ENCODE data around the gene GPATCH1. TPM values are rescaled to one million over a fixed set of nuclear protein-coding genes. Genes with fewer than 3 reads are reported as not detected.

Gene GPATCH1
- total RNA-seq, 2 donors from 2014 or later: 10.4 to 10.7 TPM

DNA sequence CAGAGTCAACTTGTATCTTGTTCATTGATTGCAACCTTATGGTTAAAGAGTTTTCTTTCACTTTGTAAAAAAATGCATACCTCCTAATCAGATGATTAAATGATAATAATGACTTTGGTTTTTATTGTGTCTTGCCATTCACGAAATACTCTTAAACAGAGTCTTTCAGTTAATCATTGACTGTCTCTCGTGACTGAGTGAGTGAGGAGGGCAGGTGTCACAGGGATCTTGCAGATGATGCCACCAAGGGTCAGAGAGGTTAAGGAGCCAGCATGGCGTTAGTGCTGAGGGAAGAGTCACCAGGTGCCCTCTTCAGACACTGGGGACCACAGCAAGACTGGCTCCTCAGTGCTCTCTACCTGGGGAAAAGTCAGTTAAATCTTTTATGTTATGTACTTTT lies 8.0 kb downstream of the GPATCH1 start:
- Mint-ChIP-seq H3K36me3 (ENCODE audit: low read depth) (peaks cover 67% of the 10 kb centered on the region), H3K27ac (no peak overlapping the region), H3K4me1 (peaks cover 4% of the 10 kb centered on the region), H3K4me3 (no peak overlapping the region), H3K27me3 (no peaks in the 10 kb centered on the region), H3K9me3 (no peaks in the 10 kb centered on the region)
- no peak for ATAC-seq (replicated peaks)

DNA sequence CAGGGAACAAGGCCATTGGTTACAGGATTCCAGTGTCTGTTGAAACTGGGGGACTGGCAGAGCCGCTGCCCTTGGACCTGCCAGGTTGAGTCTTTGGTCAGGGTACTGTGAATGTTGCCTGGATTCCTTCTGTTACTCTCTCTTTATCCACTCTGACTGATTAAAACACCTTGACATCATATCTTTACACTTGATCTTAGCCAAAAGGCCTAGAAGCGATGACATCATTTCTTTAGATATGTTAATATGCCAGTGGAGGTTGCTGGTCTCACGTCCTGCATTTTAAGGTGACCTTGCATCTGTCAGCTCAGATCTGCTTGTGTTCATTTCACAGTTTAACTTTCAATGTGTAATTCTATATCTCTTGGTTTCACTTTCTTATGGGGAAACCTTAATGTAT lies 9.2 kb downstream of the GPATCH1 start:
- H3K9me3 Mint-ChIP-seq: no peaks in the 10 kb centered on the region
- H3K4me3 Mint-ChIP-seq: no peak overlapping the region
- ATAC-seq (replicated peaks): no peak
- peaks cover 79% of the 10 kb centered on the region for H3K36me3 Mint-ChIP-seq (ENCODE audit: low read depth)
- H3K27ac Mint-ChIP-seq: no peak overlapping the region
- no peaks in the 10 kb centered on the region for H3K27me3 Mint-ChIP-seq
- H3K4me1 Mint-ChIP-seq: peaks cover 4% of the 10 kb centered on the region

DNA sequence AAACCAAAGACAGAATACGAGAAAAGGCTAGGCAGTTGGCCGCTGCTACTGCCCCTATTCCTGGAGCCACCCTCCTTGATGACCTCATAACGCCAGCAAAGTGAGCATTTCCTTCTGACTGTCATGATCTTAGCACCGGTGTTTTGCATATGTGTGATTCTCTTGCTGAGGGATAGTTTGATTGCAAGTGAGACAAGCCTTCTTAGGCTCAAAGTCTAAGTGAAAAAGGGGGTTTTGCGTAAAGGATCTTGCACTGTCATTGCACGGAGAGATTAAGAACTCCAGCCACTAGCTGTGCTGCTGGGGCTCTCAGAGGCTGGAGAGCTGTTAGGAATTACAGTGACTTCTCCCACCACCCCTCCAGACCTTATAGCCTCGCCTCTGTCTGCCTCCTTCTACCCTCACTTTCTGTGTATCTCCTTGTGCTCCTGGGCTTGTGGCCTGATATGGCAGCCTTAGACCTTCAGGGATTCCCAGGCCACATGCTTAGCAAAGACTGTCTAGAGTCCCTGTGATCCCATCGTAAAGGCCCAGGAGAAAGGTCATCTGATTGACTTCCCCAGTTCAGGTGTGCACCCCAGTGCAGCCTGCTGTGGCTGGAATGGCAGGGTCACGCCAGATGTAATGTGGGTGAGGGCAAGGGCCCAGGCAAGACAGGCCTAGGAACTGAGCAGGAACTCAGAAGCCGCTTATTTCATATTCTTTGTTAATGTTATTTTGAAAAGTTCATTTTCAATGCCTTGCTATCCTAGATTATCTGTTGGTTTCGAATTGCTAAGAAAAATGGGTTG lies 12.6 kb downstream of the GPATCH1 start:
- no peak for ATAC-seq (replicated peaks)
- H3K27me3 Mint-ChIP-seq: no peaks in the 10 kb centered on the region
- H3K4me3 Mint-ChIP-seq: no peak overlapping the region
- H3K36me3 Mint-ChIP-seq (ENCODE audit: low read depth): peaks cover 100% of the 10 kb centered on the region
- H3K4me1 Mint-ChIP-seq: peaks cover 9% of the 10 kb centered on the region
- no peaks in the 10 kb centered on the region for H3K9me3 Mint-ChIP-seq
- H3K27ac Mint-ChIP-seq: no peak overlapping the region

GRCh38 chr19:33094436-33095067 lies 13.6 kb downstream of the GPATCH1 start:
- Mint-ChIP-seq H3K36me3 (ENCODE audit: low read depth) (peaks cover 100% of the 10 kb centered on the region), H3K27ac (no peak overlapping the region), H3K27me3 (no peaks in the 10 kb centered on the region), H3K4me1 (peaks cover 5% of the 10 kb centered on the region), H3K4me3 (no peak overlapping the region), H3K9me3 (no peaks in the 10 kb centered on the region)
- no peak for ATAC-seq (replicated peaks)

DNA sequence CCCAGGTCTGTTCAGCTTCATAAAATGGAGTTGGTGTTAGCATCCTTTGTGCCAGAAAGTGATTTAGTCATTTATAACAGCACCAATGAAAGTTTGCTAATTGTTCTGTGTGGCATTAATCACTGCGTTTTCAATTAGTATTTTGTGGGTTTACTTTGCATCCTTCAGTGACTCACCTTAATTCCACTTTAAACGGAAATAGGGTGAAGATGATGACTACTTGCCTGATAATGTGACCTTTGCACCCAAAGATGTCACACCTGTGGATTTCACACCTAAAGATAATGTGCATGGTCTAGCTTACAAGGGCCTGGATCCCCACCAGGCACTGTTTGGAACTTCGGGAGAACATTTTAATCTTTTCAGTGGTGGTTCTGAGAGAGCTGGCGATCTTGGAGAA lies 15.0 kb downstream of the GPATCH1 start:
- H3K4me1 Mint-ChIP-seq: peaks cover 5% of the 10 kb centered on the region
- H3K27me3 Mint-ChIP-seq: no peaks in the 10 kb centered on the region
- peaks cover 100% of the 10 kb centered on the region for H3K36me3 Mint-ChIP-seq (ENCODE audit: low read depth)
- no peak overlapping the region for H3K27ac Mint-ChIP-seq
- H3K4me3 Mint-ChIP-seq: no peak overlapping the region
- no peaks in the 10 kb centered on the region for H3K9me3 Mint-ChIP-seq
- peak; percentile 46 for ATAC-seq (replicated peaks)

GRCh38 chr19:33098055-33098534 lies 17.1 kb downstream of the GPATCH1 start:
- no peaks in the 10 kb centered on the region for H3K27me3 Mint-ChIP-seq
- ATAC-seq (replicated peaks): no peak
- H3K9me3 Mint-ChIP-seq: no peaks in the 10 kb centered on the region
- H3K27ac Mint-ChIP-seq: no peak overlapping the region
- H3K4me1 Mint-ChIP-seq: peaks cover 5% of the 10 kb centered on the region
- peaks cover 100% of the 10 kb centered on the region for H3K36me3 Mint-ChIP-seq (ENCODE audit: low read depth)
- no peak overlapping the region for H3K4me3 Mint-ChIP-seq

GRCh38 chr19:33100894-33101644 lies 20.1 kb downstream of the GPATCH1 start:
- Mint-ChIP-seq H3K4me1 (peaks cover 3% of the 10 kb centered on the region), H3K4me3 (no peak overlapping the region), H3K27ac (peak overlapping the region; percentile 20), H3K27me3 (no peaks in the 10 kb centered on the region), H3K36me3 (ENCODE audit: low read depth) (peaks cover 91% of the 10 kb centered on the region), H3K9me3 (no peaks in the 10 kb centered on the region)
- no peak for ATAC-seq (replicated peaks)

DNA sequence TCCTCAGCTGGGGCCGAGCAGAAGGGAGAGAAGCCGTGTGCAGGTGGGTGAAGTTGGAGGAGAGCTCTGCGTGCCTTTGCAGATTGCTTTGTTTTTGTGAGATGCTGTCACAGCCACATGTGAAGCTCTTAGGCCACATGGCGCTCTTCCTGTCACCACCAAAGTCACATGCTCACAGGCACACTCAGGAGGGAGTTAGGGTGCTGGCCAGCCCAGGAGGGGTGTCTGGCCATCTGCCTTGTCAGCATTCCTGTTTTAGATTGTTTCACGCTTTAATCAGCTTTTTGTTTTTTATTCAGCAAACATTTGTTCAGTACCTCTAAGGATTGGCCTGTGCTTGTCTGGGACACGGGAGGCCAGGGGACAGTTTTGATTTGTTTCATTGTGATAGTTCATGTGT lies 21.9 kb downstream of the GPATCH1 start:
- no peaks in the 10 kb centered on the region for H3K27me3 Mint-ChIP-seq
- H3K36me3 Mint-ChIP-seq (ENCODE audit: low read depth): peaks cover 89% of the 10 kb centered on the region
- no peaks in the 10 kb centered on the region for H3K4me1 Mint-ChIP-seq
- peak overlapping the region; percentile 36 for H3K27ac Mint-ChIP-seq
- ATAC-seq (replicated peaks): no peak
- H3K9me3 Mint-ChIP-seq: no peaks in the 10 kb centered on the region
- H3K4me3 Mint-ChIP-seq: no peak overlapping the region

GRCh38 chr19:33108161-33108560 lies 27.2 kb downstream of the GPATCH1 start:
- peaks cover 4% of the 10 kb centered on the region for H3K4me1 Mint-ChIP-seq
- ATAC-seq (replicated peaks): no peak
- no peak overlapping the region for H3K27ac Mint-ChIP-seq
- H3K36me3 Mint-ChIP-seq (ENCODE audit: low read depth): peaks cover 82% of the 10 kb centered on the region
- H3K9me3 Mint-ChIP-seq: no peaks in the 10 kb centered on the region
- no peak overlapping the region for H3K4me3 Mint-ChIP-seq
- H3K27me3 Mint-ChIP-seq: no peaks in the 10 kb centered on the region

DNA sequence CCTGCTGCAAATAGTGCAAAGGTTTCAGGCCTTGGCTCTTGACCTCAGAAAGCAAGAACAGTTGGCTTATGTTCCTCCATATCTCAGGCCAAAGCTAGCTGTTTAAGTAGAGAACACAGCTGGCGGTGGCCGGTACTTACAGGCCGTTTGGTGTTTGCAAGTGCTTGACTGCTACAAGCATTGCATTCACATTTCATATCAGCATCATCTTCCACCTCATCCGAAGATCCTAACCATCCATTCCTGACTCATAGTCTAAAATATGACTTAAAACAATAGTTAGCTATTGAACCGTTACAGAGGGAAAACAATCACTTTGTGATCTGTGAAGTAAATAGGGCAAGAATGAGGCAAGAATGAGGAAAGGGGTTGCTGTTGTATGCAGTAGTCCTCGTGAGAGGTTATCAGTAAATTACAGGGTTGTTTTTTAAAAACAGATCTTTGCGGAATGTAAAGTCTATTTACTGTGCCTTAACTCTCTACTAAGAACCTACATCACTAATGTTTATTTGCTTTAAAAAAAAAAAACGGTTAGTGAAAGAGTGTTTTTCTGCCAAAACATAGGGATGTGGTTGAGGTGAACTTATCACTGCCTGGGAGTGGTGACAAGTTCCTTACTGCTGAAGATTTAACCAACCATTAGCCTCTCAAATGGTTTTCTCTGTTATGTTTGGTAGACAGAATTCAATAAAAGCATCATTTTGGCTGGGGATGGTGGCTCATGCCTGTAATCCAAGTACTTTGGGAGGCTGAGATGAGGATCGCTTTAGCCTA lies 29.3 kb downstream of the GPATCH1 start:
- ATAC-seq (replicated peaks): no peak
- Mint-ChIP-seq H3K4me1 (peaks cover 4% of the 10 kb centered on the region), H3K27ac (peak overlapping the region; percentile 48), H3K4me3 (no peak overlapping the region), H3K27me3 (no peaks in the 10 kb centered on the region), H3K9me3 (no peaks in the 10 kb centered on the region), H3K36me3 (ENCODE audit: low read depth) (peaks cover 84% of the 10 kb centered on the region)

- no peak overlapping the region for H3K27ac Mint-ChIP-seq
- peaks cover 4% of the 10 kb centered on the region for H3K4me1 Mint-ChIP-seq
- no peak for ATAC-seq (replicated peaks)
- no peak overlapping the region for H3K4me3 Mint-ChIP-seq
- H3K27me3 Mint-ChIP-seq: no peaks in the 10 kb centered on the region
- H3K36me3 Mint-ChIP-seq (ENCODE audit: low read depth): peaks cover 92% of the 10 kb centered on the region
- no peaks in the 10 kb centered on the region for H3K9me3 Mint-ChIP-seq
Observed at GRCh38 chr19:33111587-33111986, 30.6 kb downstream of the GPATCH1 start.

DNA sequence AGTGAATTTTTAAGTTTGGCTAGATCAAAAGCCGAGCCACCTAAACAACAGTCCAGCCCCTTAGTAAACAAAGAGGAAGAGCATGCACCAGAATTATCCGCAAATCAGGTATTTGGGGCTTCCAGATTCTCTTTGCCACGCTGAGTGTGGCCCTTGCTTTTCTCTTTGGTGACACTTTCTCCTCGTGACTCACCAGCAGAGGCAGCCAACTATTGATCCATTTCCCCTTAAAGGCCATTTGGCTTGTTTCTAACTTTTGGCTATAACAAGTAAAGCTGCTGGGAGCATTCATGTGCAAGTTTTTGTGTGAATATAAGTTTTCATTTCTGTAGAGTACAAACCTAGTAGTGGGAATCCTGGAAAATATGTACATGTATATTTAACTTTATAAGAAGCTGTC lies 33.3 kb downstream of the GPATCH1 start:
- H3K36me3 Mint-ChIP-seq (ENCODE audit: low read depth): peaks cover 97% of the 10 kb centered on the region
- H3K27ac Mint-ChIP-seq: no peak overlapping the region
- no peaks in the 10 kb centered on the region for H3K9me3 Mint-ChIP-seq
- H3K4me1 Mint-ChIP-seq: no peaks in the 10 kb centered on the region
- no peak overlapping the region for H3K4me3 Mint-ChIP-seq
- H3K27me3 Mint-ChIP-seq: no peaks in the 10 kb centered on the region
- no peak for ATAC-seq (replicated peaks)

GRCh38 chr19:33117501-33117900 lies 36.5 kb downstream of the GPATCH1 start:
- no peak for ATAC-seq (replicated peaks)
- Mint-ChIP-seq H3K4me1 (no peaks in the 10 kb centered on the region), H3K9me3 (no peaks in the 10 kb centered on the region), H3K27me3 (no peaks in the 10 kb centered on the region), H3K27ac (no peak overlapping the region), H3K36me3 (ENCODE audit: low read depth) (peaks cover 83% of the 10 kb centered on the region), H3K4me3 (no peak overlapping the region)

- no peaks in the 10 kb centered on the region for H3K4me1 Mint-ChIP-seq
Observed at GRCh38 chr19:33118643-33119042, 37.7 kb downstream of the GPATCH1 start.

More at GRCh38 chr19:33118643-33119042, 37.7 kb downstream of the GPATCH1 start:
- Mint-ChIP-seq H3K27me3 (no peaks in the 10 kb centered on the region), H3K9me3 (no peaks in the 10 kb centered on the region), H3K27ac (no peak overlapping the region), H3K4me3 (no peak overlapping the region), H3K36me3 (ENCODE audit: low read depth) (peaks cover 73% of the 10 kb centered on the region)
- ATAC-seq (replicated peaks): no peak
